OCI-LY3 (cell line): Measurements from ENCODE around the gene NTS.

Experiments used
- CTCF ChIP-seq: fragments of 200-600, 300-600 bp; sonication (generic); IDR thresholded peaks from 2 replicates; pipeline ENCODE4 v1.5.1; 2014; ENCODE audit warnings: antibody characterized with exemption, low read length, low read depth
- EZH2phosphoT487 ChIP-seq: fragments of 200-600 bp; shearing (Covaris generic); IDR thresholded peaks from 2 replicates; pipeline ENCODE4 v1.6.1; 2018; ENCODE audit warnings: antibody characterized with exemption, mixed run types, low read depth

GRCh38 chr12:85836197-85837090 lies 37.7 kb upstream of the NTS start, which contains the start of gene RASSF9:
- TF ChIP-seq CTCF (no peak), EZH2phosphoT487 (no peak)
